SU-DHL-6 (cell line): Measurements from ENCODE around the gene PPP1R37.

Experiments
- H2AFZ ChIP-seq: fragments of 200-600 bp; sonication (generic); 2 replicates; pipeline ENCODE4 v1.6.1; 2014; ENCODE audit warnings: low read depth, mild to moderate bottlenecking, moderate library complexity, mixed read lengths, antibody characterized with exemption, low read length; ENCODE audit not compliant: severe bottlenecking
- H3F3A ChIP-seq: fragments of 200-600 bp; shearing (Covaris generic); 2 replicates; pipeline ENCODE4 v1.6.0; 2016; ENCODE audit warnings: antibody characterized with exemption, mild to moderate bottlenecking; ENCODE audit not compliant: insufficient read depth
- H3K27ac ChIP-seq: fragments of 200-600 bp; sonication (generic); 2 replicates; pipeline ENCODE4 v1.5.1; 2016; ENCODE audit warnings: low read depth, mild to moderate bottlenecking, low read length, moderate library complexity, mixed read lengths
- H3K27me3 ChIP-seq: fragments of 200-600 bp; sonication (generic), shearing (Covaris generic); 2 replicates; pipeline ENCODE4 v1.6.0; 2014; ENCODE audit warnings: mild to moderate bottlenecking, low read length
- H3K36me3 ChIP-seq: fragments of 200-600 bp; sonication (generic); 2 replicates; pipeline ENCODE4 v1.6.1; 2014; ENCODE audit warnings: mild to moderate bottlenecking, low read length, mixed read lengths
- H3K4me2 ChIP-seq: fragments of 300-600, 200-600 bp; shearing (Covaris generic), sonication (generic); 2 replicates; pipeline ENCODE4 v1.6.0; 2014; ENCODE audit warnings: low read length, low read depth, mild to moderate bottlenecking; ENCODE audit not compliant: poor library complexity, severe bottlenecking
- H3K4me3 ChIP-seq: fragments of 200-600 bp; sonication (generic); 2 replicates; pipeline ENCODE4 v1.5.1; 2014; ENCODE audit warnings: antibody characterized with exemption, low read length, mild to moderate bottlenecking, mixed read lengths; ENCODE audit not compliant: insufficient read depth, poor library complexity, severe bottlenecking
- H3K79me2 ChIP-seq: fragments of 200-600 bp; sonication (generic); 2 replicates; pipeline ENCODE4 v1.6.1; 2014; ENCODE audit warnings: mild to moderate bottlenecking, low read length, moderate library complexity; ENCODE audit not compliant: insufficient read depth
- H3K9ac ChIP-seq: fragments of 200-600 bp; sonication (generic); 2 replicates; pipeline ENCODE4 v1.7.0; 2014; ENCODE audit warnings: mild to moderate bottlenecking, low read length
- H3K9me2 ChIP-seq: fragments of 200-600 bp; sonication (generic); replicated peaks from 2 replicates; pipeline ENCODE4 v1.6.1; 2014; ENCODE audit warnings: low read length; ENCODE audit not compliant: insufficient read depth
- H3K9me3 ChIP-seq: fragments of 200-600 bp; sonication (generic); 2 replicates; pipeline ENCODE4 v1.6.1; 2014; ENCODE audit warnings: low read length, mixed read lengths; ENCODE audit not compliant: insufficient read depth
- H4K20me1 ChIP-seq: fragments of 200-600 bp; sonication (generic); 2 replicates; pipeline ENCODE4 v1.6.1; 2014; ENCODE audit warnings: low read depth, mild to moderate bottlenecking, antibody characterized with exemption, low read length, moderate library complexity, mixed read lengths
- CTCF ChIP-seq: fragments of 200-600 bp; sonication (generic); IDR thresholded peaks from one replicate; pipeline ENCODE4 v1.5.1; 2017; ENCODE audit warnings: antibody characterized with exemption, mild to moderate bottlenecking, low read length, moderate library complexity; ENCODE audit not compliant: insufficient read depth, poor library complexity, severe bottlenecking
- EZH2phosphoT487 ChIP-seq: fragments of 200-600 bp; sonication (generic), shearing (Covaris generic); conservative IDR thresholded peaks from 2 replicates; pipeline ENCODE4 v1.6.1; 2018; ENCODE audit warnings: mild to moderate bottlenecking, antibody characterized with exemption, low read length, moderate library complexity, mixed read lengths

Gene PPP1R37

DNA sequence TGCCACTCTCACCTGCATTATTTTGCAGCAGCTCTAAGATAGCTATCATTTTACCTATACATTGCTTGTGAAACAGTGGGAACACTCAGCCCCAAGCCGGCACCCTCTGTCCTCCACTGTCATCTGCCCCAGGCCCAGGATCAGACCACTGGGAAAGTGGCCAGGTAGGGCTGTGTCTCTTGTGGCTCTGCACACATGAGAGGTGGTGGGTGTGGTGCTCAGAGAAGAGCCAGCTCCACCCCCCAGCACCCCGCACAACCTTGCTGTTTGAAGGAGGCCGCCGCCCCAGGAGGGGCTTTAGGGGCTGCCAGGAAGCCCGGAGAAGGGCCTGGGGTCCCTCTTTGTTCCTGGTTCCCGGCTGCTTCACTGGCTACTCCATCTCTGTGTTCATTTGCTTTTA, 26.6 kb downstream of the PPP1R37 start:
- Histone ChIP-seq H3K79me2 (peaks cover 38% of the 10 kb centered on the region; the same call in 1 of the 2 replicates), H3K27ac (no peak overlapping the region), H3K27me3 (no peaks in the 10 kb centered on the region)

DNA sequence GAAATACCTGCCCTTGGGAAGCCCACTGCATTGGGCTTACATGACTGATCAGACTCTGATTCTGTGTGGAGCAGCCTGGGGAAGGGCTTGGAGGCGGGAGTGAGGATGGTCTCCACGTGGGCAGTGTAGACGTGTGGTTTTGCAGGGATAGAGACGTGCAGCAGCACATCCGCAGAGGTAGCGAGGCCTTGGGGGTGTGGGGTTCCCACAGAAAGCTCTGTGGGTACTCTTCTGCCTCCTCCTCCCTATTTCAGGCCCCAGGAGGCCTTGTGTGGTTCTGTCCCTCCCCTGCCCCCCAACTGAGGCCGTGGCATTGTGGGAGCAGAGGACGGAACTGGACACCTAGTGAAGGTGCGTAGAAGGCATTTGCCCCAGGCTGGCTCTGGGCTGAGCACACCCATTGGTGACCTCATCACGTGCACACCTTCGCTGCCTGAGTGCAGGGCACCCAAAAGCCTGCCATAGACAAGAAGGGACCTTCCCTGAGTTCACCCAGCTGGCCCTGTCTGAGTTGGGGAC, 28.9 kb downstream of the PPP1R37 start:
- no peak for TF ChIP-seq CTCF
- TF ChIP-seq EZH2phosphoT487 = no peak
- Histone ChIP-seq H4K20me1 (peaks cover 7% of the 10 kb centered on the region), H3K27ac (no peak overlapping the region)

More for the DNA sequence above, 26.6 kb downstream of the PPP1R37 start:
- Histone ChIP-seq H3K4me3 (no peak overlapping the region), H3K4me2 (peak overlapping the region; percentile 24), H3K9me3 (no peaks in the 10 kb centered on the region), H3K9me2 (no peaks in the 10 kb centered on the region), H3K9ac (no peak overlapping the region), H3F3A (0 out of 2 replicates have a peak, but pooled peaks cover 7% of the 10 kb centered on the region), H2AFZ (no peak overlapping the region), H3K36me3 (no peaks in the 10 kb centered on the region), H4K20me1 (peaks cover 7% of the 10 kb centered on the region)
- no peak for TF ChIP-seq EZH2phosphoT487
- TF ChIP-seq CTCF = no peak

DNA sequence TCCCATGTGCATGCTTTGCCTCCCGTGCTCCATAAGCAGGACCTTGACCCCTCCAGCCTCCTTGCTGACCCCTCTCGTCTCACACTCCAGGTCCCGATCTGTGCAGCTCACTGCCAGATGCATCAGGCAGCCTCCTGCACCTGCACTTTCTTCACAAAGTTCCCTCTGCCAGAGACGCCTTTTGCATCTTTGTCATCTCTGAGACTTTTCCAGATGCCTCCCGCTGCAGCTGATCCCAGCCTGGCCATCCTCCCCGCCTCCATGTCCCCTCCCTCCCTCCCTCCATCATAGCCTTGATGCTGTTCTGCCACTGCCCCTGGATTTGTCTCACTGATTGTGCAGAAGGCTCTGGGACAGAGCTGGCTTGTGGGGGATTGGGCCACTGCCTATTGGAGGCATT, 29.9 kb downstream of the PPP1R37 start:
- TF ChIP-seq EZH2phosphoT487 (no peak), CTCF (no peak)
- H3K4me2 ChIP-seq = no peak overlapping the region

More for the DNA sequence above, 28.9 kb downstream of the PPP1R37 start:
- no peak overlapping the region for H2AFZ ChIP-seq
- no peak overlapping the region for H3K4me2 ChIP-seq
- H3K4me3 ChIP-seq = no peak overlapping the region
- no peaks in the 10 kb centered on the region for H3K9me2 ChIP-seq
- H3K9ac ChIP-seq = no peak overlapping the region
- no peaks in the 10 kb centered on the region for H3K36me3 ChIP-seq
- H3K27me3 ChIP-seq = no peaks in the 10 kb centered on the region
- H3K79me2 ChIP-seq = peaks cover 44% of the 10 kb centered on the region
- H3K9me3 ChIP-seq = no peaks in the 10 kb centered on the region
- H3F3A ChIP-seq = 0 out of 2 replicates have a peak, but pooled peaks cover 7% of the 10 kb centered on the region

More for the DNA sequence above, 29.9 kb downstream of the PPP1R37 start:
- Histone ChIP-seq H3K27me3 (no peaks in the 10 kb centered on the region), H3K9ac (no peak overlapping the region), H3K79me2 (peaks cover 47% of the 10 kb centered on the region), H3K9me2 (no peaks in the 10 kb centered on the region), H4K20me1 (peaks cover 7% of the 10 kb centered on the region), H2AFZ (no peak overlapping the region), H3K27ac (no peak overlapping the region), H3K36me3 (no peaks in the 10 kb centered on the region), H3F3A (0 out of 2 replicates have a peak, but pooled peaks cover 7% of the 10 kb centered on the region), H3K4me3 (no peak overlapping the region), H3K9me3 (no peaks in the 10 kb centered on the region)
